ENCODE data around the gene UBE2C.

DNA sequence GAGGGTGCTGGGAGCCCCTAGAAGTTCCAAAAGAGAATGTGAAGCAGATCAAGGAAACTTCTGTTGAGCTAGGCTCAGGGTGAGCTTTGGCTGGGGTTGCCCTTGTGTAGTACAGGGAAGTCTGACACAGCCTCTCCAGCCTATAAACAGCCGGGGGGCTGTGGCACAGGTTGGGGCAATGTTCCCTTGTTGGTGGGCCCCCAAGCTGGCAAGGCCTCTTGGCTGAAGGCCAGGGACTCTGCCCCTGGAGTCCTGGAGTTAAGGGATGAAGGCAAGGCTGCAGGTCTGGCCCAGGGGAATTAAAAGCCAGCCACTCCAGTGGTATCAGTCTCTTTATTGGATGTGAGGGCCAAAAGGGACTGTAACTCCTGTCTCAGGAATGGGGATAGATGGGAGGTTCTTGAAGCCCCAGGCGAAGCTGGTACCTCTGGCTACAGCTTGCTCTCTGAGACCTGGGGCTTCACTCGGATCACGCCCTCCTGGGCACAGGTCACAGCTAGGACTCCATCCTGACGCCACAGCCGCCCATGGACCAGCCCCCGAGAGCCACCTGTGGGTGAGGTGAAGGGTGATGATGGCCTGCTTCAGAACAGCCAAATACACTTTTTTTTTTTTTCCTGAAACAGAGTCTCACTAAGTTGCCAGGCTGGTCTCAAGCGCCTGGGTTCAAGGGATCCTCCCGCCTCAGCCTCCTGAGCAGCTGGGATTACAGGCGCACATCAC is 29.1 kb downstream of the UBE2C start:
- TF ChIP-seq, protein P1, sequence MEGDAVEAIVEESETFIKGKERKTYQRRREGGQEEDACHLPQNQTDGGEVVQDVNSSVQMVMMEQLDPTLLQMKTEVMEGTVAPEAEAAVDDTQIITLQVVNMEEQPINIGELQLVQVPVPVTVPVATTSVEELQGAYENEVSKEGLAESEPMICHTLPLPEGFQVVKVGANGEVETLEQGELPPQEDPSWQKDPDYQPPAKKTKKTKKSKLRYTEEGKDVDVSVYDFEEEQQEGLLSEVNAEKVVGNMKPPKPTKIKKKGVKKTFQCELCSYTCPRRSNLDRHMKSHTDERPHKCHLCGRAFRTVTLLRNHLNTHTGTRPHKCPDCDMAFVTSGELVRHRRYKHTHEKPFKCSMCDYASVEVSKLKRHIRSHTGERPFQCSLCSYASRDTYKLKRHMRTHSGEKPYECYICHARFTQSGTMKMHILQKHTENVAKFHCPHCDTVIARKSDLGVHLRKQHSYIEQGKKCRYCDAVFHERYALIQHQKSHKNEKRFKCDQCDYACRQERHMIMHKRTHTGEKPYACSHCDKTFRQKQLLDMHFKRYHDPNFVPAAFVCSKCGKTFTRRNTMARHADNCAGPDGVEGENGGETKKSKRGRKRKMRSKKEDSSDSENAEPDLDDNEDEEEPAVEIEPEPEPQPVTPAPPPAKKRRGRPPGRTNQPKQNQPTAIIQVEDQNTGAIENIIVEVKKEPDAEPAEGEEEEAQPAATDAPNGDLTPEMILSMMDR (conservative IDR thresholded peaks at IDR 0.05 in 1 of 2, IDR thresholded peaks at IDR 0.05 in 1 of 2; ENCODE audit: low read depth in 1 of 2, low read length in 2 of 2), result no peak
- TF ChIP-seq EZH2 (IDR thresholded peaks at IDR 0.05; ENCODE audit: low read length, missing control alignments), result no peak

Data from fibroblast of lung (primary cell).